ENCODE measurements around the gene CFAP77. TPM values are rescaled to one million over a fixed set of nuclear protein-coding genes. Genes with fewer than 3 reads are reported as not detected.

The CFAP77 gene
- total RNA-seq, 6 donors from 2014 or later: 0.78 to 16.7 (median 2.7) TPM; not detected in 1

DNA sequence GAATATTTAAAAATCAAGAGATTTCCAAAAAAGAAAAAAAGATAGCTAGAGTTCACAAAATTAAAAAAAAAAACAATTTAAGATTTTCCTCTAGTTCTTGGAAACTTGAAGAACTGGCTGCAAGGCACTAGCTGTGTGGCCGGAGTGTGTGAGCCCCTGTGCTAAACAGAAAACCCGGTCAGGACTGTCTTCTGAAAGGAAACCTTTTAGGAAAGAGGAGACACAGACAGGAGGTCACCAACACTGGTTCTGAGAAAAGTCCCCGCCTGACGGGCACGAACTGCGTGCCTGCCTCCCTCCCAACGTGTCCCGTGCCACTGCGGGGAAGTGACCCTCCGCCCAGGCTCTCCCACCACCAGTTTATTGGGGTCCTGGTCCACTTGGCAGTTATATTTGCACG is 18.6 kb upstream of the CFAP77 start:
- Histone ChIP-seq H3K4me3 (no peak overlapping the region), H3K4me1 (no peaks in the 10 kb centered on the region), H3K27ac (no peak overlapping the region), H3K36me3 (peaks cover 42 to 97% (median 85%) of the 10 kb centered on the region in 4 donors), H3K27me3 (no peaks in the 10 kb centered on the region), H3K9me3 (no peaks in the 10 kb centered on the region)
- peak in 1 of 2 donors; percentile 49 for DNase-seq
- WGBS, 2 donors: 91 to 95% methylated on average over 11 of the region's 11 CpGs
- TF ChIP-seq POLR2A (IDR thresholded peaks at IDR 0.05): no peak
- no peak for TF ChIP-seq POLR2AphosphoS5 (IDR thresholded peaks at IDR 0.05)
- TF ChIP-seq, protein P1, sequence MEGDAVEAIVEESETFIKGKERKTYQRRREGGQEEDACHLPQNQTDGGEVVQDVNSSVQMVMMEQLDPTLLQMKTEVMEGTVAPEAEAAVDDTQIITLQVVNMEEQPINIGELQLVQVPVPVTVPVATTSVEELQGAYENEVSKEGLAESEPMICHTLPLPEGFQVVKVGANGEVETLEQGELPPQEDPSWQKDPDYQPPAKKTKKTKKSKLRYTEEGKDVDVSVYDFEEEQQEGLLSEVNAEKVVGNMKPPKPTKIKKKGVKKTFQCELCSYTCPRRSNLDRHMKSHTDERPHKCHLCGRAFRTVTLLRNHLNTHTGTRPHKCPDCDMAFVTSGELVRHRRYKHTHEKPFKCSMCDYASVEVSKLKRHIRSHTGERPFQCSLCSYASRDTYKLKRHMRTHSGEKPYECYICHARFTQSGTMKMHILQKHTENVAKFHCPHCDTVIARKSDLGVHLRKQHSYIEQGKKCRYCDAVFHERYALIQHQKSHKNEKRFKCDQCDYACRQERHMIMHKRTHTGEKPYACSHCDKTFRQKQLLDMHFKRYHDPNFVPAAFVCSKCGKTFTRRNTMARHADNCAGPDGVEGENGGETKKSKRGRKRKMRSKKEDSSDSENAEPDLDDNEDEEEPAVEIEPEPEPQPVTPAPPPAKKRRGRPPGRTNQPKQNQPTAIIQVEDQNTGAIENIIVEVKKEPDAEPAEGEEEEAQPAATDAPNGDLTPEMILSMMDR (IDR thresholded peaks at IDR 0.05): no peak
- TF ChIP-seq EP300 (IDR thresholded peaks at IDR 0.05): no peak
- no peak for ATAC-seq (ENCODE audit: low FRiP score in 2 of 2)

DNA sequence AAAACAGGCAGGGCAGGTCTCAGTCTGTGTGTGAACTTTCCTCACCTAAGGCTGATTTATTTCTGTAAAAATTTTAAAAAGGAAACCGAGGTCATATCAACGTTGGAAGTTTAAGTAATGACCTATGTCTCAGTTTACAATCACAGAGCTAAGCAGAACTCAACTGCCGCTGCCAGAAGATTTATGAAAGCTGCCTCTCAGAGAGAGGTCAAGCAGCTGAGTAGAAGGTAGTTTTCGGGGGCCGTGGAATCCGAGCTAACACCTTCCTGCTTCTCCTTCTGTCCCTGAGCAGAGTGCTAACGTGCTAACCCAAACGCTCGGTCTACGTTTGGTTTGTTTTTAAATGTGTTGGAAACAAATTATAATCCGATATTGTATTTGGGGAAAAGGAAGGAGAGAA is 14.5 kb upstream of the CFAP77 start:
- Histone ChIP-seq H3K27me3 (no peaks in the 10 kb centered on the region), H3K27ac (no peak overlapping the region), H3K4me3 (no peak overlapping the region), H3K4me1 (no peaks in the 10 kb centered on the region), H3K9me3 (no peaks in the 10 kb centered on the region), H3K36me3 (peaks cover 36 to 97% (median 80%) of the 10 kb centered on the region in 4 donors)
- ATAC-seq (ENCODE audit: low FRiP score in 2 of 2) (no peak), DNase-seq (no peak)
- TF ChIP-seq, protein P1 (IDR thresholded peaks at IDR 0.05): no peak
- TF ChIP-seq EP300 (IDR thresholded peaks at IDR 0.05) (no peak), POLR2A (IDR thresholded peaks at IDR 0.05) (no peak), POLR2AphosphoS5 (IDR thresholded peaks at IDR 0.05) (no peak)
- WGBS, 2 donors: 91 to 92% methylated on average over 11 of the region's 11 CpGs

DNA sequence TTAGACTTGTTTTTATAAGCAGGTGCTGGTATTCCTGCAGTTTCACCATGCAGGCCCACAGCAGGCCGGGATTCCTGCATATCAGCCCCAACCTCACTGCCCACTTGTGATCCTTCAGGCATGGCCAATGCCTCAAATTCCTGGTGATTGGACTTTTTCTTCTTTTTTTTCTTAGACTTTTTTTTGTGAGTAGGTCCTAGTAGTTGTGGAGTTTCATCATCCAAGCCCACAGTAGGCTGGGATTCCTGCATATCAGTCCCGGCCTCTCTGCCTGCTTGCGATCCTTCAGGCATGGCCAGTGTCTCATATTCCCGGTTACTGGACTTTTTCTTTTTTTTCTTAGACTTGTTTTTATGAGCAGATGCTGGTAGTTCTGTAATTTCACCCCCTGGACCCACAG is 8.2 kb upstream of the CFAP77 start:
- 93 to 95% methylated on average over 4 of the region's 4 CpGs for WGBS, 2 donors
- no peak for ATAC-seq (ENCODE audit: low FRiP score in 2 of 2)
- H3K4me1 ChIP-seq: peaks cover 15 to 26% (median 18%) of the 10 kb centered on the region in 4 donors
- H3K9me3 ChIP-seq: no peaks in the 10 kb centered on the region
- H3K4me3 ChIP-seq: no peak overlapping the region
- peaks cover 20 to 64% (median 41%) of the 10 kb centered on the region in 4 donors for H3K36me3 ChIP-seq
- DNase-seq: no peak
- no peak overlapping the region for H3K27ac ChIP-seq
- H3K27me3 ChIP-seq: no peaks in the 10 kb centered on the region
- TF ChIP-seq POLR2AphosphoS5 (IDR thresholded peaks at IDR 0.05) (no peak), POLR2A (IDR thresholded peaks at IDR 0.05) (no peak), EP300 (IDR thresholded peaks at IDR 0.05) (no peak)
- TF ChIP-seq, protein P1 (IDR thresholded peaks at IDR 0.05): no peak

DNA sequence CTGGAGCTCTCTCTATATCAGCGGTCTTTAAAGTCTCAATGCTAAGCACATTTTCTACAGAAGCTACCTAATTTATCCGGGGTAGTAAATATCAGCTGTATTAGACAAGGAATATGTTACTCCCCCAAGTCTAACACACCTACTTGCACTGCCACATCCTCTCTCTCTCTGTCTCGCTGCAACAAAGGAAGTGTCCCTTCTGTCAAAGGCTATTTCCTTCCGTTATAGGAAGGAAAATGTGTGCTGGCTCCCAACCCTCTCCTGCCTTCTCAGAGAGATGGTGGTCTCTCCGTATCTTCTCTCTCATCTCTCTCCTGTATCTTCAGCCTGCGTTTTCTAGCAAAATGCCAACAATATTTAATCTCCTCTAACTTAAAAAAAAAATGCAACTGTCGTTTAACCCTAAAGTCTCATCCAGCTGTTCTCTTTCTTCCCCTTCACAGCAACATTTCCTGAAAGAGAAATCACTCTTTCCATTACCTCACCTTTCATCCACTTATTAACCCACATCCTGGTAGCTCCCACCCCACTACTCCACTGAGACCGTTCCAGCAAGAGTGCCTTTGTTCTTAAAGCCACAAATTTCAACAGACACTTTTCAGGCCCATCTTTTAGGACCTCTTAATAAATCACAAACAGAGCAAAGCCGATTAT is 5.7 kb upstream of the CFAP77 start:
- Histone ChIP-seq H3K27ac (no peak overlapping the region), H3K36me3 (peaks cover 4 to 38% (median 21%) of the 10 kb centered on the region in 4 donors), H3K27me3 (no peaks in the 10 kb centered on the region), H3K9me3 (no peaks in the 10 kb centered on the region), H3K4me1 (peaks cover 19 to 34% (median 22%) of the 10 kb centered on the region in 4 donors), H3K4me3 (no peak overlapping the region)
- no peak for DNase-seq
- WGBS, 2 donors: 43 to 45% methylated on average over 9 of the region's 9 CpGs
- TF ChIP-seq POLR2AphosphoS5 (IDR thresholded peaks at IDR 0.05): no peak
- TF ChIP-seq, protein P1 (IDR thresholded peaks at IDR 0.05): no peak
- TF ChIP-seq EP300 (IDR thresholded peaks at IDR 0.05): no peak
- TF ChIP-seq POLR2A (IDR thresholded peaks at IDR 0.05): no peak
- no peak for ATAC-seq (ENCODE audit: low FRiP score in 2 of 2)
